Measurements from ENCODE around the gene CADPS2. TPM values are rescaled to one million over a fixed set of nuclear protein-coding genes. Genes with fewer than 3 reads are reported as not detected.

The CADPS2 gene
- total RNA-seq, 4 donors from 2014 or later: 2.2 to 9.2 (median 5.7) TPM

- Histone ChIP-seq H3K36me3 (peaks cover 0 to 6% (median 0%) of the 10 kb centered on the region in 3 donors), H3K9me3 (no peaks in the 10 kb centered on the region), H3K4me3 (no peak overlapping the region), H3K4me1 (no peaks in the 10 kb centered on the region), H3K27ac (no peak overlapping the region), H3K27me3 (no peaks in the 10 kb centered on the region)
- no peak for DNase-seq
- WGBS, 2 donors: 79 to 86% methylated on average over 5 of the region's 5 CpGs
- intact Hi-C loops (cut with DNase I): no loop called here
- TF ChIP-seq CTCF (IDR thresholded peaks at IDR 0.05) (no peak), POLR2A (IDR thresholded peaks at IDR 0.05) (no peak)
Observed at GRCh38 chr7:122448893-122449589, 437.2 kb downstream of the CADPS2 start.

GRCh38 chr7:122442929-122443328 lies 443.3 kb downstream of the CADPS2 start:
- no peak overlapping the region for H3K27ac ChIP-seq
- no peak overlapping the region for H3K4me3 ChIP-seq
- no peak for TF ChIP-seq CTCF (IDR thresholded peaks at IDR 0.05)
- TF ChIP-seq POLR2A (IDR thresholded peaks at IDR 0.05): no peak
- no peaks in the 10 kb centered on the region for H3K27me3 ChIP-seq
- intact Hi-C loops (cut with DNase I): no loop called here
- H3K4me1 ChIP-seq: no peaks in the 10 kb centered on the region
- WGBS, 2 donors: 10 to 17% methylated on average over 2 of the region's 2 CpGs
- no peak for DNase-seq
- H3K9me3 ChIP-seq: no peaks in the 10 kb centered on the region
- H3K36me3 ChIP-seq: no peaks in the 10 kb centered on the region

DNA sequence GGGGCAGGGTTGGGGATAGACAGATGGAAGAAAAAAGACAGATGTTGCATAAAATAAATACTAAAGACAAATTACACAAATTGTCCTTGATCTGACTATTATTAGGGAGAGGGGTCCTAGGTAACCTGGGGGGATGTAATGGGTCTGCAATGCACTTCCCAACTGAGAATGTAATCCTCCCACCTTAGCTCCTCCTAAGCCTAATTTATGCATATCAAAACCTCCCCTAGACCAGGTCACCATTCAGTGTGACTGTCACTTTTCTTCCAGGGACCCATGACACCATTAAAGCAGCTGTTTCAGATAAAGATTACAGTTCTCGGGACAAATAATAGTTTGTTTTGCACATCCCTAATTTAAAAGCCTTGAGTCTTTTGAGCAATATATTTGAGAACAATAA lies 447.8 kb downstream of the CADPS2 start:
- Histone ChIP-seq H3K4me1 (no peaks in the 10 kb centered on the region), H3K27me3 (no peaks in the 10 kb centered on the region), H3K27ac (no peak overlapping the region), H3K36me3 (no peaks in the 10 kb centered on the region), H3K9me3 (no peaks in the 10 kb centered on the region), H3K4me3 (no peak overlapping the region)
- TF ChIP-seq CTCF (IDR thresholded peaks at IDR 0.05): no peak
- TF ChIP-seq POLR2A (IDR thresholded peaks at IDR 0.05): no peak
- DNase-seq: no peak
- intact Hi-C loops (cut with DNase I): no loop called here
- WGBS, 2 donors: 88 to 93% methylated on average over 1 of the region's 1 CpG

- no peaks in the 10 kb centered on the region for H3K9me3 ChIP-seq
- H3K4me3 ChIP-seq: no peak overlapping the region
- no peaks in the 10 kb centered on the region for H3K36me3 ChIP-seq
- H3K27ac ChIP-seq: no peak overlapping the region
- WGBS, 2 donors: 33 to 47% methylated on average over 3 of the region's 3 CpGs
- H3K4me1 ChIP-seq: no peaks in the 10 kb centered on the region
- TF ChIP-seq CTCF (IDR thresholded peaks at IDR 0.05) (no peak), POLR2A (IDR thresholded peaks at IDR 0.05) (no peak)
- H3K27me3 ChIP-seq: no peaks in the 10 kb centered on the region
- DNase-seq: no peak
- intact Hi-C loops (cut with DNase I): no loop called here
Observed at GRCh38 chr7:122438006-122438405, 448.3 kb downstream of the CADPS2 start.

DNA sequence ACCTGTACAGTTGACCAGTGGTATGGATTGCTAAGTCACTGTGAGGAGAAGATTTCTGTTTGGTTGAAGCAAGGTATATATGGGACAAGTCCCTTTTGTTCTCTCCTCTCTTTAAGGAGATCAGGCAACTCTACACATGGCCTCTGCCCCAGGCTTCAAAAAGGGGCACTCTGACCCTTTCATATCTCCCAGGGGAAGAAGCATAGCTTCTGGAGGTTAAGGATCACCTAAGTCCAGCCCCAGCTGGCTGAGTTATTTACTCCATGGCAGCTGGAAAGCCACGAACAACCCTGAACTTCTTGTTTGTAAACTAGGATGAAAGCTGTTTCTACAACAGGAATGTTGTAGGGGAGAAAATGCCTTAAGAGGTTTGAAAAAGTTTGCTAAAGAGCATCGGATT lies 452.5 kb downstream of the CADPS2 start:
- Histone ChIP-seq H3K27ac (no peak overlapping the region), H3K4me3 (no peak overlapping the region), H3K4me1 (peaks cover 0 to 14% (median 10%) of the 10 kb centered on the region in 3 donors), H3K9me3 (no peaks in the 10 kb centered on the region), H3K27me3 (no peaks in the 10 kb centered on the region), H3K36me3 (no peaks in the 10 kb centered on the region)
- 62 to 73% methylated on average over 1 to 2 of the region's 2 CpGs for WGBS, 2 donors
- no peak for DNase-seq
- intact Hi-C loops (cut with DNase I): no loop called here
- TF ChIP-seq CTCF (IDR thresholded peaks at IDR 0.05) (no peak), POLR2A (IDR thresholded peaks at IDR 0.05) (no peak)
